ENCODE results near the gene DHX8. TPM values are rescaled to one million over a fixed set of nuclear protein-coding genes. Genes with fewer than 3 reads are reported as not detected.

The DHX8 gene
- total RNA-seq, 1 experiment from 2014 or later: 54.1 TPM

DNA sequence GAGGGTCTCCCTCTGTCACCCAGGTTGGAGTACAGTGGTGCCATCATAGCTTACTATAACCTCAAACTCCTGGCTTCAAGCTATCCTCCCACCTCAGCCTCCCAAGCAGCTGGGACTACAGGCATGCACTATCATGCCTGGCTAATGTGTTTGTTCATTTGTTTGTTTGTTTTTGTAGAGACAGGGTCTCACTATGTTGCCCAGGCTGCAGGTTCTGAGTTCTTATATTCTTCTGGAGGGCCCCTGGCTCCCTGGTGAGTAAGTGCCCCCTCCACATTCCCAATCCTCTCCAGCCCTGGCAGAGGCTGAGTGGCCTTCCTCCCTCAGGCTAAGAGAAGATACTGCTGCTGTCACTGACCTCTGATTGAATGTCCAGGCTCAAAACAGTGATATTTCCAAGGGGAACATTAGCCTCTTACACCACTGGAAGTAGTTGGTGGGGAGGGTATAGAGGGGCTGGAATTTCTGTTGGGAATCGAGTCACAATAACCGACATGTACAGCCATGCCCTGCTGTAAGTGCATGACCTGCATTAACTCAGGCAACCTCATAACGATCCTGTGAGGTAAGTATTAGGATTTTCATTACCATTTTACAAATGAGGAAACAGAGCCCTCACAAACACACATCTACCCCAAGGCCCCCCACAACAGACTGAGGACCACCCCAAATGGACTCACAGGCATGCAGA is 65.1 kb downstream of the DHX8 start:
- Histone ChIP-seq H4K5ac (ENCODE audit: insufficient read length, low read depth, low read length) (no peak overlapping the region), H2BK15ac (ENCODE audit: low read depth, low read length) (no peak overlapping the region), H2BK120ac (ENCODE audit: low read depth, low read length, poor library complexity, severe bottlenecking) (no peak overlapping the region), H3K79me1 (ENCODE audit: insufficient read depth, low read depth, low read length, poor library complexity, severe bottlenecking) (no peaks in the 10 kb centered on the region), H3K4ac (ENCODE audit: low read depth, low read length) (no peak overlapping the region), H3K4me2 (ENCODE audit: insufficient read depth, insufficient read length, low read length) (no peak overlapping the region), H2AK5ac (ENCODE audit: insufficient read length, low read length) (no peak overlapping the region), H4K91ac (ENCODE audit: insufficient read length, low read depth, low read length) (no peak overlapping the region), H3K56ac (ENCODE audit: insufficient read length, low read depth, low read length) (no peak overlapping the region), H2BK5ac (ENCODE audit: insufficient read length, low read length) (no peak overlapping the region), H3K23me2 (ENCODE audit: insufficient read length, low read depth, low read length, poor library complexity, severe bottlenecking) (peaks cover 16% of the 10 kb centered on the region), H4K8ac (replicated peaks; ENCODE audit: insufficient read length, low read depth, low read length) (no peak overlapping the region), H2BK20ac (ENCODE audit: low read depth, low read length, poor library complexity, severe bottlenecking) (no peak overlapping the region), H3K27me3 (ENCODE audit: insufficient read depth, low read length) (no peaks in the 10 kb centered on the region), H3K9me3 (ENCODE audit: control insufficient read depth, low read depth, low read length) (no peaks in the 10 kb centered on the region), H3K18ac (ENCODE audit: insufficient read length, low read depth, low read length) (no peak overlapping the region), H3K14ac (ENCODE audit: insufficient read depth, low read length) (no peak overlapping the region), H3T11ph (ENCODE audit: low read length) (no peak overlapping the region), H3K23ac (ENCODE audit: insufficient read length, low read depth, low read length) (no peak overlapping the region), H3K9ac (ENCODE audit: extremely low read depth, insufficient read length, low read length) (no peak overlapping the region), H2AFZ (ENCODE audit: low read length) (no peak overlapping the region), H3K4me1 (ENCODE audit: insufficient read depth, low read length) (peaks cover 12% of the 10 kb centered on the region; the same call in 1 of the 2 replicates), H3K27ac (ENCODE audit: insufficient read length, low read depth, low read length) (no peak overlapping the region), H2BK12ac (ENCODE audit: insufficient read length, low read depth, low read length) (no peak overlapping the region), H4K20me1 (ENCODE audit: control insufficient read depth, insufficient read depth, insufficient read length) (no peaks in the 10 kb centered on the region), H3K79me2 (ENCODE audit: insufficient read depth, low read length) (no peaks in the 10 kb centered on the region; the same call in 1 of the 2 replicates)
- no CpG with 5 or more reads among the region's 3 CpGs for WGBS (ENCODE audit: extremely low coverage, insufficient read length, low lambda C conversion rate)
- TF ChIP-seq, protein P1, sequence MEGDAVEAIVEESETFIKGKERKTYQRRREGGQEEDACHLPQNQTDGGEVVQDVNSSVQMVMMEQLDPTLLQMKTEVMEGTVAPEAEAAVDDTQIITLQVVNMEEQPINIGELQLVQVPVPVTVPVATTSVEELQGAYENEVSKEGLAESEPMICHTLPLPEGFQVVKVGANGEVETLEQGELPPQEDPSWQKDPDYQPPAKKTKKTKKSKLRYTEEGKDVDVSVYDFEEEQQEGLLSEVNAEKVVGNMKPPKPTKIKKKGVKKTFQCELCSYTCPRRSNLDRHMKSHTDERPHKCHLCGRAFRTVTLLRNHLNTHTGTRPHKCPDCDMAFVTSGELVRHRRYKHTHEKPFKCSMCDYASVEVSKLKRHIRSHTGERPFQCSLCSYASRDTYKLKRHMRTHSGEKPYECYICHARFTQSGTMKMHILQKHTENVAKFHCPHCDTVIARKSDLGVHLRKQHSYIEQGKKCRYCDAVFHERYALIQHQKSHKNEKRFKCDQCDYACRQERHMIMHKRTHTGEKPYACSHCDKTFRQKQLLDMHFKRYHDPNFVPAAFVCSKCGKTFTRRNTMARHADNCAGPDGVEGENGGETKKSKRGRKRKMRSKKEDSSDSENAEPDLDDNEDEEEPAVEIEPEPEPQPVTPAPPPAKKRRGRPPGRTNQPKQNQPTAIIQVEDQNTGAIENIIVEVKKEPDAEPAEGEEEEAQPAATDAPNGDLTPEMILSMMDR (conservative IDR thresholded peaks at IDR 0.05): no peak
- Mint-ChIP-seq H3K27ac (no peak overlapping the region), H3K9me3 (peaks cover 0 to 3% of the 10 kb centered on the region in 2 experiments; a peak in 3 of 5 replicates), H3K4me1 (peaks cover 45 to 48% of the 10 kb centered on the region in 2 experiments), H3K4me3 (no peak overlapping the region), H3K36me3 (ENCODE audit: insufficient read depth in 1 of 3, low read depth in 3 of 3) (peaks cover 0 to 3% (median 0%) of the 10 kb centered on the region in 3 experiments; a peak in 3 of 7 replicates), H3K27me3 (ENCODE audit: low read depth) (peaks cover 41% of the 10 kb centered on the region)
- no peak for DNase-seq

Data from H9 (cell line).